ENCODE data around the gene SCN5A. TPM values are rescaled to one million over a fixed set of nuclear protein-coding genes. Genes with fewer than 3 reads are reported as not detected.

SCN5A gene
- total RNA-seq, 1 experiment from 2014 or later, result 0.54 TPM

DNA sequence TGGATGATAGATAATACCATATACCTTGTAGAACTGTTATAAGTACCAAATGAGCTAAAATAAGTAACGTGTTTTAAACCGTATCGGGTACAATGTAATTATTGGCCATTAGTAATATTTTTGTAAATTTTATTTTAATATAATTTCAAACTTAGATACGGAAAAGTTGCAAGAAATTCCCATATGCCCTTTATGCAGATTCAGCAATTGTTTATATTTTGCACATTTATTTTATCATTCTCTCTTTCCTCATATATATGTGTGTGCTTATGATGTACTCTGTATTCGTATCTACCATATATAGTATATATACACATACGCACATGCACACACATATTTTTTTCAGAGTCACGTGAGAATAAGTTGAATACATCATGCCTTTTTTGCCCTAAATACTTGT, 114.9 kb downstream of the SCN5A start:
- Histone ChIP-seq H3K27ac (ENCODE audit: low read depth, low read length, poor library complexity, severe bottlenecking) (no peak overlapping the region), H3K9me3 (ENCODE audit: low read depth, low read length, poor library complexity, severe bottlenecking) (no peaks in the 10 kb centered on the region), H3K4me3 (ENCODE audit: low read depth, low read length, poor library complexity, severe bottlenecking) (no peak overlapping the region), H3K4me1 (ENCODE audit: insufficient read depth, low read length, poor library complexity, severe bottlenecking) (no peaks in the 10 kb centered on the region), H3K27me3 (replicated peaks; ENCODE audit: insufficient read depth, low read depth, low read length, poor library complexity) (no peaks in the 10 kb centered on the region), H3K36me3 (ENCODE audit: insufficient read depth, low read length, poor library complexity, severe bottlenecking) (no peaks in the 10 kb centered on the region)
- TF ChIP-seq, protein P1, sequence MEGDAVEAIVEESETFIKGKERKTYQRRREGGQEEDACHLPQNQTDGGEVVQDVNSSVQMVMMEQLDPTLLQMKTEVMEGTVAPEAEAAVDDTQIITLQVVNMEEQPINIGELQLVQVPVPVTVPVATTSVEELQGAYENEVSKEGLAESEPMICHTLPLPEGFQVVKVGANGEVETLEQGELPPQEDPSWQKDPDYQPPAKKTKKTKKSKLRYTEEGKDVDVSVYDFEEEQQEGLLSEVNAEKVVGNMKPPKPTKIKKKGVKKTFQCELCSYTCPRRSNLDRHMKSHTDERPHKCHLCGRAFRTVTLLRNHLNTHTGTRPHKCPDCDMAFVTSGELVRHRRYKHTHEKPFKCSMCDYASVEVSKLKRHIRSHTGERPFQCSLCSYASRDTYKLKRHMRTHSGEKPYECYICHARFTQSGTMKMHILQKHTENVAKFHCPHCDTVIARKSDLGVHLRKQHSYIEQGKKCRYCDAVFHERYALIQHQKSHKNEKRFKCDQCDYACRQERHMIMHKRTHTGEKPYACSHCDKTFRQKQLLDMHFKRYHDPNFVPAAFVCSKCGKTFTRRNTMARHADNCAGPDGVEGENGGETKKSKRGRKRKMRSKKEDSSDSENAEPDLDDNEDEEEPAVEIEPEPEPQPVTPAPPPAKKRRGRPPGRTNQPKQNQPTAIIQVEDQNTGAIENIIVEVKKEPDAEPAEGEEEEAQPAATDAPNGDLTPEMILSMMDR (conservative IDR thresholded peaks at IDR 0.05; ENCODE audit: low read depth, low read length), result no peak
- TF ChIP-seq EZH2 (IDR thresholded peaks at IDR 0.05; ENCODE audit: borderline replicate concordance, low read depth, low read length, poor library complexity, severe bottlenecking), result no peak
- no peak for DNase-seq (ENCODE audit: low spot score)
- no TSS peak for BruUV-seq (replicated peaks)
- intact Hi-C loops (cut with micrococcal nuclease; ENCODE audit: unreplicated experiment), result no loop called here
- ChIA-PET CTCF (no interaction called here), POLR2A (ENCODE audit: low non-redundant PET) (no interaction called here)

DNA sequence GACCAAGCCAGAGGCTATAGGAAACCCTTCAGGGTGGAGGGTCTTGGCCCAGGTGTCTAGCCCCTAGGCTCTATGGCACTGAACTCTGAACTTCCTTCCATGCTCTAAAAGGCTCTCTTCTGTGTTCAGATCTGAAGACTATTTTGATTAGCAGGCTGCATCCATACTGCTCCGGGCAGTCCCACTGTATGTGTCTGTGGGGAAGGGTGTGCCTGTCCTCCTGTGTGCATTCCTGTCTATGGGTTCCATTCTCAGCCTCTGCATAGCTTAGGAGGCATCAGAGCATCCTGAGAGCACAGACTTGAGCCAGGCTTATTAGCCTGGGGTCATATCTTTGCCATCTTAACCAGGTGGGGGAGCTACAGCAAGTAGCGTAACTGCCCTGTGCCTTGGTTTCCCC, 115.3 kb downstream of the SCN5A start:
- ChIA-PET CTCF (no interaction called here), POLR2A (ENCODE audit: low non-redundant PET) (no interaction called here)
- intact Hi-C loops (cut with micrococcal nuclease; ENCODE audit: unreplicated experiment), result no loop called here
- H3K4me1 ChIP-seq (ENCODE audit: insufficient read depth, low read length, poor library complexity, severe bottlenecking), result no peaks in the 10 kb centered on the region
- BruUV-seq (replicated peaks), result no TSS peak
- DNase-seq (ENCODE audit: low spot score), result no peak
- no peak overlapping the region for H3K27ac ChIP-seq (ENCODE audit: low read depth, low read length, poor library complexity, severe bottlenecking)
- no peaks in the 10 kb centered on the region for H3K36me3 ChIP-seq (ENCODE audit: insufficient read depth, low read length, poor library complexity, severe bottlenecking)
- H3K9me3 ChIP-seq (ENCODE audit: low read depth, low read length, poor library complexity, severe bottlenecking), result no peaks in the 10 kb centered on the region
- no peak overlapping the region for H3K4me3 ChIP-seq (ENCODE audit: low read depth, low read length, poor library complexity, severe bottlenecking)
- TF ChIP-seq, protein P1 (conservative IDR thresholded peaks at IDR 0.05; ENCODE audit: low read depth, low read length), result no peak
- no peak for TF ChIP-seq EZH2 (IDR thresholded peaks at IDR 0.05; ENCODE audit: borderline replicate concordance, low read depth, low read length, poor library complexity, severe bottlenecking)
- no peaks in the 10 kb centered on the region for H3K27me3 ChIP-seq (replicated peaks; ENCODE audit: insufficient read depth, low read depth, low read length, poor library complexity)

DNA sequence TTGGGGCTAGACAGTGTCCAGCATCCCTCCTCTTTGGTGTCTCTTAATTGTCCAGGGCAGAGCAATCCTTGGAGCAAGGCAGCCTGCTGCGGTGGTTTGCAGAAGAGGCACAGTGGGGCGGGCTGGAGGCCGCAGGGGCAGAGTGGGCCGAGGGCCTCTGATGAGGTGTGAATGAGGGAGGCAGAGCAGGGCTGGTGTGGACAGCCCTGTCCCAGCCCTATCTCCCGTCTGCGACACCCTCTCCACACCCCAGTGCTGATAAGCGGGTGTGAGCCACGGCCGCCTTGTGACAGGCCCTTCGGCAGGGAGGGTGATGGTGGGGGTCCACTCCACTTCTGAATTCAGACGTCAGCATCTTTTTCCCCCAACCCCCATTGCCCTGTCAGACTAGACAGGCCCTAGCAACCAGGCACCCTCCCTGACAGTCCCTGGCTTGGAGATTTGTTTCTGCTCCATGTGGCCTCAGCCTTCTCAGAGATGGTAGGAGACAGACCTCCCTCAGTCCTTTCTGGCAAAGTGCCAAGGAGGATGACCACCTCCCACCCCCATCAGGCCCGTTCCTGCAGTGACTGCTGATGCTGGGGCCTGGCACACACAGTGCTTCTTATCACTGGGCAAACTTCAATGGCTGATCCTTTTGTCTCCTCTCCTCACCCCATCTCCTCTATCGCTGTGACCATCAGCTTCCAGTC, 116.1 kb downstream of the SCN5A start:
- Histone ChIP-seq H3K27ac (ENCODE audit: low read depth, low read length, poor library complexity, severe bottlenecking) (no peak overlapping the region), H3K9me3 (ENCODE audit: low read depth, low read length, poor library complexity, severe bottlenecking) (no peaks in the 10 kb centered on the region), H3K4me3 (ENCODE audit: low read depth, low read length, poor library complexity, severe bottlenecking) (no peak overlapping the region), H3K4me1 (ENCODE audit: insufficient read depth, low read length, poor library complexity, severe bottlenecking) (no peaks in the 10 kb centered on the region), H3K36me3 (ENCODE audit: insufficient read depth, low read length, poor library complexity, severe bottlenecking) (no peaks in the 10 kb centered on the region), H3K27me3 (replicated peaks; ENCODE audit: insufficient read depth, low read depth, low read length, poor library complexity) (no peaks in the 10 kb centered on the region)
- ChIA-PET CTCF (no interaction called here), POLR2A (ENCODE audit: low non-redundant PET) (no interaction called here)
- no peak for DNase-seq (ENCODE audit: low spot score)
- no peak for TF ChIP-seq EZH2 (IDR thresholded peaks at IDR 0.05; ENCODE audit: borderline replicate concordance, low read depth, low read length, poor library complexity, severe bottlenecking)
- TF ChIP-seq, protein P1 (conservative IDR thresholded peaks at IDR 0.05; ENCODE audit: low read depth, low read length), result no peak
- intact Hi-C loops (cut with micrococcal nuclease; ENCODE audit: unreplicated experiment), result no loop called here
- BruUV-seq (replicated peaks), result no TSS peak

Measured in A673 (cell line).